Stimulated activated CD8-positive, alpha-beta memory T cell treated with anti-CD3 and anti-CD28 coated beads, Interleukin-2, amount 100 ng/mL, for 1 hour (primary cell): ENCODE results near the gene MLLT10.
"Not testable (repeated sequence)": the region's sequence is repeated elsewhere in the genome, so short reads cannot be mapped to it uniquely, and the experiment has no call there.

Experiments
- DNase-seq, 2 donors: peaks; one replicate each; pipeline ENCODE4 v3.0.0-alpha.2; 2020; ENCODE audit warnings: low read depth in 2 of 2

MLLT10 gene

DNA sequence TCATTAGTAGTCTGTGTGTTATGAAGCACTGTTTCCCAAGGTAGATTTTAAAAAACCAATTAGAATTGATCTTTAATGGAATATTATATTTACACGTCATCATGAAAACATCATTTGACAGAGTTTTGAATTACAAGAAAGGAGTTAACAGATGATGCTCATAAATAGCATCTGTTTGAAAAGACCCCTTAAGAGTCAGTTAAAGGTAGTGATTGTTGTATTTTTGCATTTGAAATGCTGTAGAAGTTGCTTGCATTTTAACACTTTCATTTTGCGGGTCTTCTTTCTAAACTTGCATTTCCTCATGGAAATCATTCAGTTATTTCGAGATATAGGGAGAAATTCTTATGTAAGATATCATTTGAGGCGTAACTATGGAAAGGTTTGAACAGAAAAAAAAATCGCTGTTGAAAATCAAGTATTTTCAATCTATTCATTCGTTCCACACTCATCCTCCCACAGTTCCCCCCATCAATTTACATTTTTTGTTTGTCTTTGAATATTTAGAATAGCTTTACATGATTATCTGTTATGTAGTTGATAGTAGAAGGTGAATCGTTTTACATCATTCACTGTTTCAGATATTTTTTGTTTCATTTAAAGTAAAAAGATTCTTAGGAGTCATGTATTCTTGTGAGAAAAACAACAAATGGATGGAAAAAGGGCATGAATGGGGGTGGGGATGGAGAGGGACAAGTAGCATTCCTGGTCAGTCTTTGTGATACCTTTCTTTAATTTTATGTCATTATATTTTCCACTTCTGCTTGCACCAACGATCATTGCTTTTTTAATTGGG is 5.6 kb upstream of the MLLT10 start:
- DNase-seq = no peak

- DNase-seq = no peak
Measured at GRCh38 chr10:21529032-21529910, 4.8 kb upstream of the MLLT10 start.

DNA sequence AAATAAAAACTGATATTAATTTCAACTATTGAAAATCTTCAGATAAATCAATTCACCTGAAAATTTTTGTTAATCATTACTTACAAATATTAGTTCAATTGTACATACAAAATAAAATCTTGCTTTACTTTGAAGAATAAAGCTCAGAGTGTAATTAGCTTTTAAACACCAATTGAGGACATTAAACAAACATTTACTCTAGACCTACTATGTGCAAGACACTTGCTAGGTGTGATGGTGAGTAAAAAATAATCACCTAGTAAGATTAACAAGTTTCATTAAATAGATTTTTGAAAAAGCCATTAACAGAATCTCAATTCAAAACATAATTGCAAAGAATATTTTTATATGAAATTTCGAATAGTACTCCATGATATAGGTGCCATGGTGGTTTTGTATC is 3.9 kb upstream of the MLLT10 start:
- no peak for DNase-seq

DNA sequence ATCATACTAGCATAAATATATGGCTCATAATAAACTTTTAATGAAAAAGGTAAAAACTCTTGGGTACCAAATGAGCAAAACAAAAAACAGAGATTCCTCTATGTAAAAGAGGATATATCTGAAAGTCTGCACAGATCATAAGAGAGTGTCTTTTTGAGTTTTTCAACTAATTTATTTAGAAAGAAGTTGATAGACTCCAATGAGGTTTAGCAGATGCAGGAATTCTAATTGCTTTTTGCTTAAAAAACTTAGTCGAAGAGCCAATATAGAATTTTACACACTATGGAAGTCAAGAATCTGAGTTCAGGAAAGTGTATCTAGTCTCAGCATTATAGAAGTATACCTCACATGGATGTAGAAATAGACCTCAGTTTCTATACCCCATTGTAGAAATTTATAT is 3.4 kb upstream of the MLLT10 start:
- no peak for DNase-seq

DNA sequence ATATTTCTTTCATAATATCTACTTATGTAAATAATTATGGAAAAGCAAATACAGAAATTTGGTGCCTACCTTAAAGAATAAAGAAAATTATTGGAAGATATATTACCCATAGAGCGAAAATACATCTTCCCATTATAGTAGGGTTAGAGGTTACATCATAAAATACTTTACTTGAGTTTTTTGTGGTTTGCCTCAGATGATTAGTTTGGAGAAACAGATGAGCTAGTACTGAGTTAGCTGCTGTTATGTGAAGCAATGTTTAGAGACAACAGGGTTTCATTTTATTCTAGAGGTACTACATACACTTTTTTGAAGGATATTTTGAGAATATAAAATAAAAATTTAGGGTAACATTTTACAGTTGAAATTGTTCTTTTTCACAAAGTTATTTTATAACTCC is 2.9 kb upstream of the MLLT10 start:
- DNase-seq = no peak

- DNase-seq = no peak
Measured at GRCh38 chr10:21532694-21533466, 1.2 kb upstream of the MLLT10 start.

- DNase-seq = no peak
Measured at GRCh38 chr10:21534280-21534586, 201 bp downstream of the MLLT10 start.

- DNase-seq = no peak
Measured at GRCh38 chr10:21534604-21535493, 817 bp downstream of the MLLT10 start.

DNA sequence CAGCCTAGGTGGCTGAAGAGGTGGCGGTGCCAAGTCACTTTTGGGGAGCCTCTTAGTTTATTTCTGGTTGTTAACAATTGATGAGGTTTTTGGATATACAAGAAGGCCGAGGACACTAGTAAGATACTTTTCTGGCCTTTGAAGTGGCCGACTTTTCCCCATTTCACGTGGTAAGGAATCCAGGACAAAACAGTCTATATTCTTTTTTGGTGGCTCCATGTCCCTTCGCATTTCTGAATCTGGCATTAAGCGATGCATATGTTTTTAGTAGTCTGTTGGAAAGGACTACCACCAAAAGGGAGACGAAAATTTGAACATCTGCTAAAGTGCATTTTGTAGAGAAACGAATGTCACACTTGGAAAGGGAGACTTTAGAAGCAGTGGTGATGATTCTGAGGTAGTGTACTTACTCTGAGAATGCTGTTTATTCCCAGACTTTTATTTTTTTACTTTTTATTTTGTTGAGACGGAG is 1.5 kb downstream of the MLLT10 start:
- no peak for DNase-seq

- DNase-seq = not testable (repeated sequence)
Measured at GRCh38 chr10:21535976-21536375, 1.9 kb downstream of the MLLT10 start.

GRCh38 chr10:21536874-21537273 is 2.8 kb downstream of the MLLT10 start:
- DNase-seq = no peak

DNA sequence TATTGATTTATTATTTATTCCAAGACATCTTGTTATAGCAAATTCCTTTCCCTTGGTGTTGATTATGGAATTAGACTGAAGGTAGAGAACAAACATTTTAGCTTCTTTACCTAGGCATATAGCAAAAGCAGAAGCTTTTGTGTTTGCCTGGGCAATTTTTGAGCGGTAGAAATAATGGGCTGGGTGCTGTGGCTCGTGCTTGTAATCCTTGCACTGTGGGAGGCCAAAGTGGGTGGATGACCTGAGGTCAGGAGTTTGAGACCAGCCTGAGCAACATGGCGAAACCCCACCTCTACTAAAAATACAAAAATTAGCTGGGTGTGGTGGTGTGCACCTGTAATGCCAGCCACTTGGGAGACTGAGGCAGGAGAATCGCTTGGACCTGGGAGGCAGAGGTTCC is 6.7 kb downstream of the MLLT10 start:
- not testable (repeated sequence) for DNase-seq

GRCh38 chr10:21547246-21547645 is 13.2 kb downstream of the MLLT10 start:
- no peak for DNase-seq

DNA sequence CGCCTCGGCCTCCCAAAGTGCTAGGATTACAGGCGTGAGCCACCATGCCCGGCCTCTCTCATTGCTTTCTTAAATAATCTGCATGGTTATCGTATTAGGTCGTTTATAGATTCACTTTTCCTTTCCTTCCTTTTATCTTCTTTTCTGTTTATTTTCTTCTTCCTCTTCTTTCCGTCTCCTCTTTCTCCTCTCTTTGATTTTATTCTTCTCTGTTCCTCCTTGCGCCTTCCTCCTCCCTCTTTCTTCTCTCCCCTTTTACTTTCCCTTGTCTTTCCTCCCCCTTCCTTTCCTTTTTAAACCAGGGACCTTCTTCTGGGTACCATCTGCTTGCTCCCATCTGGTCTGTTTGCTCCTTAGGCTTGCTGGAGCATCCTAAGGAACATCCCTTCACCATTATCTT is 18.6 kb downstream of the MLLT10 start:
- no peak for DNase-seq

- DNase-seq = no peak
Measured at GRCh38 chr10:21556527-21556926, 22.5 kb downstream of the MLLT10 start.

DNA sequence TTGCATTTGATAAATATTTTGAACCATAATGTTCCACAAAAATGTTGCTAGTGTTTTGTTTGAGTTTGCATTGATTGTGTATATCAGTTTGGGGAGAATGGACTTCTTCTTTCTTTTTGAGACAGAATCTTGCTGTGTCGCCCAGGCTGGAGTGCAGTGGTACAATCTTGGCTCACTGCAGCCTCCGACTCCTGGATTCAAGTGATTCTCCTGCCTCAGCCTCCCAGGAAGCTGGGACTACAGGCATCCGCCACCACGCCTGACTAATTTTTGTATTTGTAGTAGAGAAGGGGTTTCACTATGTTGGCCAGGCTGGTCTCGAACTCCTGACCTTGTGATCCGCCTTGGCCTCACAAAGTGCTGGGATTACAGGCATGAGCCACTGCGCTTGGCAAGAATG is 25.0 kb downstream of the MLLT10 start:
- DNase-seq = not testable (repeated sequence)

DNA sequence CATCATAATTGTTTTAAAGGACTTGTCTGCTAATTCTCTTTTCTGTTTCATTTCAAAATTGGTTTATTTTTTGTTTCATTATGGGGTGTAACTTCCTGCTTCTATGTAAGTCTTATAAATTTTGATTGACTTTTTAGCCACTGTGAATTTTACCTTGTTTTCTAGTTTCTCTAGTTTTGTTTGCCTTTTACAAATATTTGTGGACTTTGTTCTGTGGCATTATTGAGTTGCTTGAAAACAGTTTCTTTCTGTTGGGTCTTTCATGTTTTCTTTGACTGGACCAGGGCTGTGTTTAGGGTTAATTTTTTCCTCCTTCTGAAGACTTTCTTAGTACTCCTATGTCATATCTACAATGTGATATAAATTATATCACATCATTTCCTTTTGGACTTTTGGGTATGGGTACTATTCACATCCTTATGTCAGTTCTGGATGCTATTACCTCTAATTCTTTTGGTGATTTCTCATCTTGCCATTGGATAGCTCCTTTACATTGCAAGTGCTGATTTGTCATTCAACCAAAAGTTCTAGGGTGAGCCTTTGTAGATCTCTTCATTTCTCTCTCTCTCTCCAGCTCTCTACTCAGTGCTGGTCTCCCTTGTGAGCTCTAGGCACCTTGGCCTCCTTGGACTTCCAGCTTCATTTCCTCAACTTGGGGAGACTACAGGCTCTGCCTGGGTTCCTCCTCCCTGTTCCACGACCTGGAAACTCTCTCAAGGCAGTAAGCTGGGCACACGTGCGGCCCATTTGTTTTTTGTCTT is 36.9 kb downstream of the MLLT10 start:
- DNase-seq = no peak

DNA sequence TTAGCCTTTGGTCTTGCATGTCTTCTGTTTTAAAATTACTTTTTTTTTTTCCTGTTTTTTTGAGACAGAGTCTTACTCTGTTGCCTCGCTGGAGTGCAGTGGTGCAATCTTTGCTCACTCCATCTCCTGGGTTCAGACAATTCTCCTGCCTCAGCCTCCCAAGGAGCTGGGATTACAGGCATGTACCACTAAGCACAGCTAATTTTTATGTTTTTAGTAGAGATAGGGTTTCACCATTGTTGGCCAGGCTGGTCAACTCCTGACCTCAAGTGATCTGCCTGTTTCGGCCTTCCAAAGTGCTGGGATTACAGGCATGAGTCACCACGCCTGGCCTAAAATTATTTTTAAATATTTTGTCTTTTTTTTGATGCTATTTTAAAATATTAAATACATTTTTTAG is 38.5 kb downstream of the MLLT10 start:
- DNase-seq = no peak

- DNase-seq = not testable (repeated sequence)
Measured at GRCh38 chr10:21574514-21574913, 40.5 kb downstream of the MLLT10 start.

- no peak for DNase-seq
Measured at GRCh38 chr10:21579291-21579690, 45.3 kb downstream of the MLLT10 start.
